Osteoblast (primary cell): Measurements from ENCODE around the gene LIN28A. TPM values are rescaled to one million over a fixed set of nuclear protein-coding genes. Genes with fewer than 3 reads are reported as not detected.

Source experiments
- DNase-seq: peaks from one replicate; pipeline ENCODE4 v3.0.0; 2011; ENCODE audit warnings: low spot score, mixed read lengths; ENCODE audit not compliant: insufficient read length; ENCODE audit errors: missing footprints
- H2AFZ ChIP-seq: 2 replicates; pipeline ENCODE4 v1.6.0; 2011; ENCODE audit warnings: mild to moderate bottlenecking, low read length
- H3K27ac ChIP-seq: 2 replicates; pipeline ENCODE4 v1.5.1; 2011; ENCODE audit warnings: mild to moderate bottlenecking, low read depth, low read length, moderate library complexity
- H3K27me3 ChIP-seq: 2 replicates; pipeline ENCODE4 v1.6.0; 2012; ENCODE audit warnings: mild to moderate bottlenecking, control low read depth, inconsistent platforms, low read length, moderate library complexity; ENCODE audit not compliant: insufficient read depth
- H3K36me3 ChIP-seq: 2 replicates; pipeline ENCODE4 v1.5.1; 2011; ENCODE audit warnings: mild to moderate bottlenecking, low read length, control low read depth, moderate library complexity; ENCODE audit not compliant: insufficient read depth
- H3K4me1 ChIP-seq: 2 replicates; pipeline ENCODE4 v1.5.1; 2011; ENCODE audit warnings: mild to moderate bottlenecking, low read length, control low read depth, moderate library complexity; ENCODE audit not compliant: insufficient read depth
- H3K4me2 ChIP-seq: 2 replicates; pipeline ENCODE4 v1.6.0; 2011; ENCODE audit warnings: mild to moderate bottlenecking, low read length; ENCODE audit not compliant: insufficient read depth
- H3K4me3 ChIP-seq: fragments of 200-600 bp; sonication (generic); 3 replicates; pipeline ENCODE4 v1.5.1; 2012; ENCODE audit warnings: mild to moderate bottlenecking, low read length, inconsistent platforms; ENCODE audit not compliant: insufficient read depth
- H3K79me2 ChIP-seq: 2 replicates; pipeline ENCODE4 v1.6.0; 2012; ENCODE audit warnings: mild to moderate bottlenecking, low read length, control low read depth, inconsistent platforms; ENCODE audit not compliant: insufficient read depth
- H3K9me3 ChIP-seq: 2 replicates; pipeline ENCODE4 v1.5.1; 2011; ENCODE audit warnings: low read depth, low read length, control low read depth
- H4K20me1 ChIP-seq: 2 replicates; pipeline ENCODE4 v1.6.0; 2012; ENCODE audit warnings: mild to moderate bottlenecking, low read length, control low read depth; ENCODE audit not compliant: insufficient read depth
- total RNA-seq: library from RNA; depleted of rRNA; stranded (reverse); fragments of >200 nt; gene quantifications from 2 replicates; pipeline ENCODE4 v1.2.3, GENCODE V29; 2012
- TF ChIP-seq, protein P1 (sequence below): IDR thresholded peaks from 2 replicates; pipeline ENCODE4 v1.5.1; 2011; ENCODE audit warnings: mild to moderate bottlenecking, low read depth, low read length, moderate library complexity; ENCODE audit errors: extremely low read depth

LIN28A gene
- total RNA-seq, 1 donor: not detected

DNA sequence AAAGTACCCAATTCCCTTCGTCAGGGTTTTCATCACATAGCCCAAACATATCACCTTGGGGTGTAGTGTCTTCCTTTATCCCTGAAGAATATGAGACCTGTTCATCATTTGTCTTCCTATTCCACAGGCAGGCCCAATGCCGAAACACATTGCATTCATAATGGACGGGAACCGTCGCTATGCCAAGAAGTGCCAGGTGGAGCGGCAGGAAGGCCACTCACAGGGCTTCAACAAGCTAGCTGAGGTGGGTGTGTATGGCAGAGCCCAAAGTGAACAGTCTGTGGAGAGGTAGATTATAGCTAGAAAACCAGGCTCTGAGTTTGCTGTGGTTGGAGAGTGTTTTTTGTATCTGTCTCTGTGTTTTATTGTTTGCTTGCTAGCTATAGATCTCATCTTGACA lies 27.4 kb downstream of the LIN28A start:
- Histone ChIP-seq H3K27ac (no peak overlapping the region), H3K9me3 (no peaks in the 10 kb centered on the region), H4K20me1 (peaks cover 5% of the 10 kb centered on the region), H3K4me3 (no peak overlapping the region), H3K36me3 (peaks cover 63% of the 10 kb centered on the region), H3K79me2 (peaks cover 29% of the 10 kb centered on the region), H3K27me3 (no peaks in the 10 kb centered on the region), H3K4me2 (no peak overlapping the region), H3K4me1 (peaks cover 11% of the 10 kb centered on the region), H2AFZ (no peak overlapping the region)
- peak; percentile 10 for DNase-seq
- TF ChIP-seq, protein P1, sequence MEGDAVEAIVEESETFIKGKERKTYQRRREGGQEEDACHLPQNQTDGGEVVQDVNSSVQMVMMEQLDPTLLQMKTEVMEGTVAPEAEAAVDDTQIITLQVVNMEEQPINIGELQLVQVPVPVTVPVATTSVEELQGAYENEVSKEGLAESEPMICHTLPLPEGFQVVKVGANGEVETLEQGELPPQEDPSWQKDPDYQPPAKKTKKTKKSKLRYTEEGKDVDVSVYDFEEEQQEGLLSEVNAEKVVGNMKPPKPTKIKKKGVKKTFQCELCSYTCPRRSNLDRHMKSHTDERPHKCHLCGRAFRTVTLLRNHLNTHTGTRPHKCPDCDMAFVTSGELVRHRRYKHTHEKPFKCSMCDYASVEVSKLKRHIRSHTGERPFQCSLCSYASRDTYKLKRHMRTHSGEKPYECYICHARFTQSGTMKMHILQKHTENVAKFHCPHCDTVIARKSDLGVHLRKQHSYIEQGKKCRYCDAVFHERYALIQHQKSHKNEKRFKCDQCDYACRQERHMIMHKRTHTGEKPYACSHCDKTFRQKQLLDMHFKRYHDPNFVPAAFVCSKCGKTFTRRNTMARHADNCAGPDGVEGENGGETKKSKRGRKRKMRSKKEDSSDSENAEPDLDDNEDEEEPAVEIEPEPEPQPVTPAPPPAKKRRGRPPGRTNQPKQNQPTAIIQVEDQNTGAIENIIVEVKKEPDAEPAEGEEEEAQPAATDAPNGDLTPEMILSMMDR: no peak

DNA sequence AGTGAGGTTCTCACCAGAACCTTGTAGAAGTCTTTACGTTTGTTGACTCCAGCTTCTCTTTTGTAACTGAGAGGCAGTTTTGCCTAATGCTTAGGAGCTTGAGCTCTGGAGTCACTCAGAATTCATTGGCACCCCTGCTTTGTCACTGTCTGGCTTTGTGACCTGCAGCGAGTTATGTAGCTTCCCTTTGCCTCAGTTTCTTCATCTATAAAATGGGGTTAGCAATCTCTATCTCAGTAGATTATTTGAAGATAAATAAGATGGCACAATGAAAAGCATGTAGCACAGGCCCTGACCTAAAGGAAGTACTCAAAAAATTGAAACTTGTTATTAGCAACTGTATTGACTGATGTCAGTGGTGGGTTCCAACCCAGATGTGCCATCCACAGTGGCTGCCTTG lies 29.6 kb downstream of the LIN28A start:
- TF ChIP-seq, protein P1: no peak
- peaks cover 14% of the 10 kb centered on the region for H3K79me2 ChIP-seq
- no peaks in the 10 kb centered on the region for H3K4me1 ChIP-seq
- peaks cover 80% of the 10 kb centered on the region for H3K36me3 ChIP-seq
- H3K4me2 ChIP-seq: no peak overlapping the region
- H4K20me1 ChIP-seq: peaks cover 5% of the 10 kb centered on the region
- DNase-seq: no peak
- no peak overlapping the region for H3K4me3 ChIP-seq
- H3K27ac ChIP-seq: no peak overlapping the region
- H3K27me3 ChIP-seq: no peaks in the 10 kb centered on the region
- no peaks in the 10 kb centered on the region for H3K9me3 ChIP-seq
- H2AFZ ChIP-seq: no peak overlapping the region

DNA sequence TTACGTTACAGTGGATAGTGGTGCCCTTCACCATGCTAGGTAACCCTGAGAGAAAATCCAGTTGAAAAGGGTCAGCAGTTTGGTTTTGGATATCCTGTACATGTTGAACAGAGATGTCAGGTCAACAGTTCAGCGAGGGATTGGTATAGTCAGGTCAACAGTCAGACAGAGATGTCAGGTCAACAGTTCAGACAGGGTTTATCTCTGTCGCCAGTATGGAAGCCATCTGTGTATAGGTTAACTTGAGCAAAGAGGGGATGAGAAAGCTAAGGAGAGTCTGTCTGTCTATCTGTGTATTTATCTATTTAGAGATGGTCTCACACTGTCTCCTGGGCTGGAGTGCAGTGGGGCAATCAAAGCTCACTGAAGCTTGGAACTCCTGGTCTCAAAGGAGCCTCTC lies 39.3 kb downstream of the LIN28A start:
- Histone ChIP-seq H3K36me3 (peaks cover 71% of the 10 kb centered on the region), H4K20me1 (peaks cover 4% of the 10 kb centered on the region), H3K79me2 (no peaks in the 10 kb centered on the region), H3K4me3 (no peak overlapping the region), H3K27me3 (no peaks in the 10 kb centered on the region), H3K9me3 (no peaks in the 10 kb centered on the region), H3K4me1 (no peaks in the 10 kb centered on the region), H2AFZ (no peak overlapping the region), H3K4me2 (no peak overlapping the region), H3K27ac (no peak overlapping the region)
- DNase-seq: no peak
- TF ChIP-seq, protein P1: no peak

DNA sequence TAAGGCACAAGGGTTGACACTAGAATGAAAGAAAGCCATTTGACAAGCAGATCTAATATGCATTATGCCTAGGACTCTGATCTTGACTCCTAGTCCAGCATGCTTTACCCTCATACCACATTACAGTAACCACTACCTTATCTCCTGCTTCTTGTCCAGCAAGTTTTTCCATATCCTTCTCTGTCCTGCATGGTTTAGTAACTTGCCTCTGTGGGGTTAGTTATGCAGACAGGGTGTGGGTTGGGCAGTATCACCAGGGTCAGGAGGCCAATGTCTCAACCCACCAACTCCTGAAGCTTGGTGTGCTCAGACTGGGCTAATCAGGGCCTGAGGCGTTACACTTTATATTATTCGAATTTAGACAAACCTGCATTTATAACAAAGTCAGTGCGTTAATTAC lies 40.3 kb downstream of the LIN28A start:
- Histone ChIP-seq H4K20me1 (peaks cover 4% of the 10 kb centered on the region), H3K27me3 (no peaks in the 10 kb centered on the region), H3K27ac (no peak overlapping the region), H3K79me2 (no peaks in the 10 kb centered on the region), H3K4me2 (no peak overlapping the region), H3K4me1 (no peaks in the 10 kb centered on the region), H2AFZ (no peak overlapping the region), H3K9me3 (no peaks in the 10 kb centered on the region), H3K36me3 (peaks cover 74% of the 10 kb centered on the region), H3K4me3 (no peak overlapping the region)
- TF ChIP-seq, protein P1: no peak
- DNase-seq: peak; percentile 13
